GM19455 (cell line): Measurements from ENCODE around the gene VWF.

Experiments used
- ATAC-seq: cut with Tn5 transposase; IDR thresholded peaks from one replicate; pipeline ENCODE4 v1.9.1; 2021; ENCODE audit not compliant: unreplicated experiment

The VWF gene

DNA sequence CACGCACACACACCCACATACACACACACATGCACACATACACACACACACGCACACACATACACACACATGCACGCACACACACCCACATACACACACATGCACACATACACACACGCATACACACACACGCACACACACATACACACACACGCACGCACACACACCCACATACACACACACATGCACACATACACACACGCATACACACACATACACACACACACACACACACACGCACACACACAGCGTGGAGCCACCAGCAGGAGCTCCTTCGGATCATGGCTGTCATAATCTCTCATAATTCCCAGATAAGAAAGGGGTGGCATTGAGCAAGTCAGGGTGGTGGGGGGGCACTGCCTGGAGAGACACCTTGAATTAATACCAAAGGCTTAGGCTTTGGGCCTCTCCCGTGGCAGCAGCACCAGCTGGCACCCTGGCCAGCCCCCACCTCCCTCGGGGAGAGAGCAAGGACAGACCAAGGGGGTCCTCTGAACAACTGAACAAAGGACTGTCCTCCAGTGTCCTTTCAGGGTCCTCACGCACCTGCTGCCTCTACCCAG is 201.3 kb downstream of the VWF start:
- no peak for ATAC-seq

DNA sequence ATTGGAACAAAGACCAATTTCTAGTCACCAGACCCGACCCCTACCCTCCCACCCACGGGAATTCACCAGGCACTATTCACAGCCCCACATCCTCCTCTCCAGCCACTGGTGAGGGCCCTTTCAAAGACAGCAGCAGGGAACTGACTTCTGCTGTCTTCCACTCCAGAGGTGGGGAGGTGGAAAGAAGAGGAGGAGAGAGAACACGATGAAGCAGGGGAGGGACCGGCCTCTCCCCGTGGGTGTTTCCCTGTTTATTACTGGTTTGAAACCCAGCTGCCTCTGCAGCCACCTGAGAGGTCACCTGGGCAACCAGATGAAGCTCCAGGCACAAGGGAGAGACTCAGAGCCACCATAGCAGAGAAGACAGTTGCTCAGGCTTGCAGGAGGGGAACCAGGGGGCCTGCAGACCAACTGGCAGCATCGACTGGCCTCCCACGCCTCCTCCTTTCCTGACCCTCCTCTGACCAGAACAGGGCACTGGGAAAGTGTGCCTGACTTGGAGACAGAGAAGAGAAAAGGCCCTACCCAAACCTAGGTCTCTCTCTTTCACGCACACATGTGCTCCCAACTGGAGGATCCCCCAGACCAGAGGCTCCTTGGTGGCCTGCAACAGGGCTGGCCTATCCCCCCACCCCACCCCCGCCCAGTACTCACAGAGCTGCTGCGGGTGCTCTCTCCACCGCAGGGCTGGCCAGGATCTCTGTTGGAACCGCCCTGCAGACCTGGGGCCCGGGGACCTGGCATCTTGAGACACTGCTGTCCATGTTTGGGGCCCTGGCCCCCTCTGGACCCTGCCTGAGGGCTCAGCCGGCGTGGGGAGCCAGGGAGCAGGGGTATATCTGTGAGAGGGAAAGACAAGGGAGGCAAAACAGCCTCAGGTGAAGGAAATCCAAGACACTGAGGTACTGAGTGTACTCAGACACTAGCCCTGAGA is 202.2 kb downstream of the VWF start:
- ATAC-seq, result no peak

DNA sequence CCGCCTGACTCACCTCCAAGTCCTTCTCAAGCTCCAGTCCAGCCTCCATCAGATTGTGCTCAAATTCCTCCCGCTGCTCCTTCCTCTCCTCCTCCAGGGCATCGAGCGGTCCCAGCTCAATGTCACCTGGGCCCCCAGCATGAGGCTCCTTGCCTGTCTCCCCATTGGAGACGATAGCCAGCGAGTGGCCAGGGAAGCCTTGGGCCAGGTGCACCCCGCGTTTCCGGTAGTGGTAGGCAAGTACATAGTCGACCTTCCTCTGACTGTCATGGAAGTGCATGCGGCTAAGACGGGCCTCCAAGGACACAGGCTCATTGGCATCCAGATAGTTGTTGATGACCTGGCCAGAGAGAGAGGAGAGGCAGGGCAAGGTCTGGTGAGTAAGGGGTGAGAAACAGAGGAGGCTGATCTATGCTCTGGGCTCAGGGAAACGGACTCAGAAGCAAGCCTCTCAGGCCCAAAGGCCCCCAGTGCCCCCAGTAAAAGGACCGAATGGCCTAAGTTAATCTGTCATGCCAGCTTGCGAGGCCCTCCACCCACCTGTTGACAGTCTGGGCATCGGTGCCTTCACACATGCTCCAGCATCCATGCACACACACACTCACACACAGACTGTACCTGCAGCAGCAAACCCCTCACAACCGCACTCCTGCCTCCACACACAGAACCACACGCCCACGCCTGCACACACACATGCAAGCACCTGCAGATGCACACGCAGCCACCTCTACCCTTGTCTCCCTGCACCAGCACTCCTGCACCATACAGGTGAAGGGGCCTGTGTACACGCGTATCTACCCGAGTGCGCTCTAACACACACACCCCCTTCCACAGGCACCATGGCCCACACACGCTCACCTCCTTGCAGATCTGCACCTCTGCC is 203.2 kb downstream of the VWF start:
- no peak for ATAC-seq

DNA sequence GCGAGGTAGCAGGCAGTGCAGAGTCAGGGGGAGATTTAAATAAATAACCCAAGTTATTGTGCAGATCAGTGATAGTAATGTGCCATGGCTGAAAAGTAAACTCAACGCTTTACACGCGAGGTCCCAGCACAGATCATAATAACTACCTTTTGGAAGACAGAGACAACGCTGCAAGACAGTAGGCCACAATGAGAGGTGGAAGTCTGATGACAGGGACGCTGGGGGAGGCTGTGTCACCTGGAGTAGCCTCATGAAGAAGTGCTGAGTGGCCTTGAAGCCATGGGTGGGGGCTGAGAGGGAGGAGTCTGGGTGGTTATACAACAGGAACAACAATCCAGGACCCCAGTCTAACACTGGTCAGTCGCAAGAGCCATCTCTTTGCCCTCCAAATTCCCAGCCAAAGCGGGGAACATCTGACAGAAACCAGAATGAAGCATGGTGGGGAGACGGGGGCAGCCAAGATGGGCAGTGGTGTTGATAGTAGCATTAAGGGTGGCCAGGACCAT is 207.6 kb downstream of the VWF start:
- no peak for ATAC-seq

DNA sequence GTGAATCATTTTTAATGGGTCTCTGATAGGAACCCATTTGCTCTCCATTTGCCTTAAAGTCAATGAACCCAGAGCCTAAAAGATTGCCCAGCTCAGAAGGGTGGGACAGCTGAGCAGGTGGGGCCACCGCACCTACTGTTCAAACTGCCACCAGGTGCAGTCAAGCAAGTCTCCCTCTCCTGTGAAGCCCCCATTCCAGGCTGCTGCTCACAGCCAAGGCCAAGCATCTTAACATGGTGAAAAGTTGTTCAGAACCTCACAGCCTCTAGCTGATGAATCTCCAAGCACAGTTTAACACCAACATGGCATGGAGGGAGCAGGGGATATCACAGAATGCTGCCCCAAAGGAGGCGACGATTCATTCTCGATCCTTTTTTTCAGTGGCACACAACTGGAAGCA is 209.0 kb downstream of the VWF start:
- no peak for ATAC-seq

DNA sequence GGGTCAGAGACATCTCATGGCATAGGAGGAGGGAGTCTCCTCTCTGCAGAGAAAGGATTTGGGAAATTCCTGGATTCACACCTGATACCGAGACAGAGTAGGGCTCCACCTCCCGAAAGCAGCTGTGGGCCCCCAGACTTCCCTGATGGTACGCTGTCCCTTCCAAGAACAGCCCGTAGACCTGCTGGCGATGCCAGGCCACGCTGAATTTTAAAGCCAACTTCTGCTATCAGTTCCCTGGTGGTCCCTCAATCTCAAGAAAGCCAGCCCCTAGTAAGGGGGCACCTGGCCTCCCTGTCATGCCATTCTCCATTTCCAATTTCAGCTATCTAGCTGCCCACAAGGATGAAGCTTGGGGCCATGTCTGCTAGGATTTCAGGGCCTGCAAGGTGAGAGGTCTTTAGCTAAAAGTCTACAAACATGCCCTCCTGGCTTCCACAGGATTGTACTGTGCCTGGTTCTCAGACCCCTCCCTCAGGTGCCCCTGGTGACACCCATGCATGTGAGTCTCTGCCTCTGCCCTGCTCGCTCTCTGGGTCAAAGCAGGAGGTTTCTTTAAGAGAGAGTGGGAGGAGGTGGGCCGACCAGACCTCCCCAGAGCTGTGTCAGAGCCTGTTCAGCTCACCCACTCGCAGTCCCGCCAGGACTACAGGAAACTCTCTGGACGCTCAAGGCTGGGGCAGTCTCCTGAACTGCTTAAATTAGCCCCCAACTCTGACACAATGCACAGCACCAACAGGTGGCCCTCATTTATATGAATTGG is 209.9 kb downstream of the VWF start:
- ATAC-seq, result no peak

DNA sequence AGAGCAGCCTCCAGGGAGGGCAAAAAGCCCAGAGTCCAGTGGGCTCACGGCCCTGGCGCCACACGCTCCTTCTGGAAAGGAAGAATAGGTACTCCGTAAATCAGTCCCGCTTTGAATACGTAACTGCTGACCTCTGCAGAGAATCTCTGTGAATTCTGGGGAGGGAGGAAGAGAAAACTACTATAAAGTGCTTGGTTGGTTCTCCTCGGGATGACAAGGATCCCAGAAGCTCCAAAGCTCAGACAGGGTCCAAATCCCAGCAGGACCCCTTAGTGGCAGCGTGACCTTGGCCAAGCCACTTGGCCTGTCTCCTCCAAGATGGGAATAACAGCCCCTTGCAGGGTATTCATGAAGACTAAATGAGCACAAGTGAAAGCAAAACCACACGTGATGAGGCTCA is 211.1 kb downstream of the VWF start:
- ATAC-seq, result no peak

DNA sequence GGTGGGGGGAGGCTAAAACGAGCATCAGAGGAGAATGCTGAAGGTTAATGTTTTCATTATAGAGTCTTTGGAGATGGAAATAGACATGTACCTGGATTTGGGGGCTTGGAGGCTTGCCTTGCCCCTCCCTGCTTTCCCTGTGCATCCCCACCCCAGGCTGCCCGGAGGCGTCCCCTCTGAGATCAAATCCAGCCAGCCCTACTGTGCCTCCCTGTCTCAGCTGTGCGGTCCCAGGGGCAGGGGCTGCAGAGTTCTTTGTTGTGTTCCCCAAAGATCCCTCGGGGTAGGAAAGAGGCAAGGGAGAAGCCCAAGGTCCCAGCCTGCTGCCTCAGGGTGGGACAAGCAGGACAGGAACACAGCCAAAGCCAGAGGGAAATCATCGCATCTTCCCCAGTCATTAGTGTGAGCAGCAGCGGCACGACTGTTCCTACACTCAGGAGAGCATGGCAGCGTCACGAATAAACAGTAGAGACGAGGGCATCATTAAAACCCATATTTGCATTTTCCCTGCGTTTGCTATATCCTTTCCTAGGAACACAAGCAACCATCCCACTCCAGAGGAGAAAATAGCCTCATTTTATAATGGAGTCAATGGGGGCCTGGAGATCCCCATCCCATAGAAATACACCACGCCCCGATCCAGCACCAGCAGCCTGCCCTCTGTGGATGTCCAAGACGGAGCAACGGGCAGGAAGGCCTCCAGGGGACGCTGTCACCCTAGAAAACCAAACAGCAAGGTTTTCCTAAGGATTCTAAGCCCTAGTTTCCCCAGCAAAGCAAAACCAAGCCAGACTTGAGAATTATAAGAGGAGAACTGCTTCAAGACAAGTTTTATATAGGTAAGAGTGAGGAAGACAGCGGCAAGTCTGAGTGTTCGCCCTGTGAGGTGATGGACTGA is 211.8 kb downstream of the VWF start:
- no peak for ATAC-seq

DNA sequence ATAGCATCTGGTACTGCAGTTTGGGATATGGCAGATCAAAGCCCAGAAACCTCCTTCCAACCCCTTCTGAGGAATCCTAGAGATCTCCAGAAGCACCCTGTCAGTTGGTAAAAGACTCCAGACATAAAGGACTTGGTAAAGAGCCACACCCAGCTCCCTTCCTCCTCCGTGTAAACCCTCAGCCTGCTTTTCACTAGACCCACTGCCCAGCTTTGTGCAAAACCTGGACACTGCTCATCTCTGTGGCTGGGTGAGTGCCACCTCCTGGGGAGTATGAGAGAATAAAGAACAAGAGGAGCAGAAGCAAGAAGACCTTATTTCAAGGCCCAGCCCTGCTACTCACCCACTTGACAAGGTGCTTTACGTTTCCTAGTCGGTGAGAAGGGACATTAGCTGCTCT is 212.5 kb downstream of the VWF start:
- no peak for ATAC-seq

DNA sequence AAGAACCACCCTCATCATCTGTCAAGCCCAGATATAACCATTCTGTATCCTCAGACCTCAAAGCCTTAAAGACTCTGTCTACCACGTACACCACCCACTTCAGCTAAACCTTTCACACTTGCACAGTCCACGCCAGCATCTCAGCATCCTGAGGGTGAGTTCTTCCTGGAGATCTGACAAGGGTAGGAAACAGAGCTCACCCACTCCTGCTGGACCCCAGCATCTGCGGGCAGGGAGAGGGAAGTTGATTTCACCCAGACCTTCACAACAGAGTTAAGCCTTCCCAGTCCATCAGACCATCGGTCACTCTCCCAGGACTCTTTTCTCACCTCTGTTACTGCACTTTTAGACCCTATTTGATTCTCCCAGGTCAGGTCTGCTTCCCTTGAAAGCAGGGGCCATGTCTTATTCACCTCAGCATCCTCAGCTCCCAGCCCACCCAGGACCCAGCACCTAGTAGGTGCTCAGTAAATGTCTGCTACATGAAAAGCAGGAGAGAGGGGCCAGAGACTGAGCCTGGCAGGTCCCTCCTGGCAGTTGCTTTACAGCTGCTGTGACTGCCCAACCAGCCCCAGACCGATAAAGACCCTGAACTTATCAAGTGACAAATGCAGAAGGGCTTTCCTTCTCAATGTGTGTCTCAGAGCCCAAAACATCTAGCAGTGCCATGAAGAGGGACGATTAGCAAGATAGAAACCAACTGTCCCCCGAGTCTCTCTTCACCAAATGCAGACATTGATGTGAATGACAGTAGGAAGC is 213.5 kb downstream of the VWF start:
- ATAC-seq, result no peak

DNA sequence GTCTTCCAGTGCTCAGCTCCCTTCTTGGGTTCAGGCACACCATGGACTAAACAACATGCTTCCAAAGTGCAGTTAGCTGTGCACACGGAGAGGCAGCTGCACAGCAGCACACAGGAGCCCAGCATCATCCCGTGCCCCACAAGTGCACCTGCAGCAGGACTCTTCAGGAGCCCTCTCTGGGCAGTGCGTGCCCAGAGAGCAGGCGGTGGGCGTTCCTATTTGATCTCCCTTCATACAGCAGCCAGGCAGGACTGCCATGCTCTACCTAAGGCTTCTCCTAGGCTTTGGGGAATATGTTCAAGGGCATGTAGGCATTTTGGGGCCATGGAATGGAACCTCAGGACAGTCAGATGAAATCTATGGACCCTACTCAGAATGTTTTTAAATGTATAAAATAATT is 214.9 kb downstream of the VWF start:
- no peak for ATAC-seq

DNA sequence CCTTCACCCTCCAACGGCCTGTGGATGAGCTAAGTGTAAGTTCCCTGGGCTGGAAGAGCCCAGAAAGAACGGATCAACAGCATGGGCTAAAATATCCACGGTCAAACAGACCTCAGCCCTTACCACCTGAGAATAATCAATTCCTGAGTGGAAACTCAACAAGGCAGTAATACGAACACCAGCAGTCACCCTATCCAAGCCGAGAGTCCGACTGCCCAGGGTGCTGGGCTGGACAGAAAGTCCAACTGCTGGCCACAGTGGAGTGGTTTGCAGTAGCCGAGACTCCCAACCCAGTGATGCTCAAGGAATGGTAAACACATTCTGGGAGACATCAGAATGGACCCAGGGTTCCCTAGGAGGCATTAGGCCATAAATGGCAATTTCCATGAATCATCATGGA is 216.2 kb downstream of the VWF start:
- no peak for ATAC-seq

DNA sequence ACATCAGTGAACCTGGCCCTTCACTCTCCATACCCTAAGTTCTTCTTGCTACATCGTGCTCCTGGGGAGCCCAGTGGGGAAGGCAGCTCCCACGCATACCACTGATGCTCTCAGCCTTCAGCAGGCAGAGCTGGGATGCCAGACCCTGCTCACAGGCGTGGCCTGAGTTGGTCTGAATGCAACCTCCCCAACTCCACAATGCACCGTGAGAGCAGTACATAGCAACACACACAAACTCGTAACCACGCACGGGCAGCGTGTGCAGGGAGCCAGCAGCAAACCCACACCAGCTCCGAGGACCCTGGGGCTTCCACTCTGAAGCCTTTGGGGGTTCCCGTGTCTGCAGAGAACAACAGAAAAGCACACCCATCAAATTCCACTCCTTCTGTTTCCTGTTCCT is 216.7 kb downstream of the VWF start:
- ATAC-seq, result no peak

DNA sequence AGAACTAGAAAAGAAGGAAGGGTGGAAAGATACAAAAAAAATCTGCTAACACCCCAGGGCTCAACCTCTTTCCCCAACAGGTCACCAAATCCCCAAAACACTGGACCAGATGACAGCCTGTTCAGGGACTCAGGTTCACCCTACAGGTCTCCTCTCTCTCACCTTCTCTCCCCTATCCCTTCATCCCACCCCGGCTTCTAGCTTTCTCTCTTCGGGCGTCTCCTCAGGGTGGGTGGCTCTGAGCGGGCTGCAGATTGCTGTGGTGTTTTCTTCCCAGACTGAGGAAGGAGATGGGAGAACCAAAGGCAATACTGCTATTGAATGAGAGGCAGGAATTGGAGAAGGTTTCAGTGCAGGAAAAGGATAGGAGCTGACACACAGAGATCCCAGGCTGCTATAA is 218.7 kb downstream of the VWF start:
- ATAC-seq, result no peak

DNA sequence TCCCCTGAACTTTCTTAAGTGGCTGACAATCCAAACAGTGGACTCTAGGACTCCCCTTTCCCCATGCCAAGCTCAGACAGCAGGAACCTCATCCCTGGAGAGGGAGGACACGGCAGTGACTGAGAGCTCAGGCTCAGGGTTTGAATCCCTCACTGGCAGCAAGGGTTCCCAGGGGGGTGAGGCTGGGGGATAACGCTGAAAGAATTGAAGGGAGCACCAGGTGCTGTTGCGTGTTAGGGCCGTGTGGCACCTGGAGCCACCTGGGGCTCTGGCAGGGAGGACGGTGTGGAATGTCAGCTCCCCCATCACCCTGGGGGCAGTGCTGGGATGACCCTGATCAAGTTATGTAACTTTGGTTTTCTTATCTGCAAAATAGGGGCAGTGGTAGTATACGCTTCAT is 219.5 kb downstream of the VWF start:
- no peak for ATAC-seq

DNA sequence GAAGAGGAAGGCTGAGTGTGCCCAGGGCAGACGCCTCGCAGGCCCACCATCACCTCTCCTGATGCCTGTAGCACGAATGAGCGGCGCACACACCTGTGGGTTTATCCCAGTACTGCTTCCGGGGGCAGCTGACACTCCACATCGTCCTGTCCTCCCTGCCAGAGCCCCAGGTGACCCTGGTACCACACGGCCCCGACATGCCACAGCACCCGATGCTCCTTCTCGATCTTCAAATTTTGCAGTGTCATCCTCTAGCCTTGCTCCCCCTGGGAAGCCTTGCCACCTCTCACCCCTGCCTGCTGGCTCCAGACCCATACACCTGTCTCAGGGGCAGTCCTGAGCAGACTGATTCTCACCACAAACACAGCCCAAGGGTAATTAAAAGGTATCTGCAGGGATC is 220.0 kb downstream of the VWF start:
- ATAC-seq, result no peak

DNA sequence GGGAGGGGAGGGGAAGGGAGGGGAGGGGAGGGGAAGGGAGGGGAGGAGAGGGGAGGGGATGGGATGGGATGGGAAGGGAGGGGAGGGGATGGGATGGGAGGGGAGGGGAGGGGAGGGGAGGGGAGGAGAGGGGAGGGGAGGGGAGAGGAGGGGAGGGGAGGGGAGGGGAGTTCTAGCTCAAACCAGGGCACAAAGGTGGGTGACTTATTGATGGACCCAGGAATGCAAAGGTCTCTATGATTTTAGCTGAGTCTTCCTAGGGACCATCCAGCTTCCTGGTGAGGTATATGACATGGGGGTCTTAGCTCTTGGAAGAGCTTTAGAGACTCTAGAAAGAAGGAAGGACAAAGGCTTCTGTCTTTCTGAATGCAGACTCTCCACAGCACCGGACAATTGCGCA is 221.7 kb downstream of the VWF start:
- no peak for ATAC-seq

DNA sequence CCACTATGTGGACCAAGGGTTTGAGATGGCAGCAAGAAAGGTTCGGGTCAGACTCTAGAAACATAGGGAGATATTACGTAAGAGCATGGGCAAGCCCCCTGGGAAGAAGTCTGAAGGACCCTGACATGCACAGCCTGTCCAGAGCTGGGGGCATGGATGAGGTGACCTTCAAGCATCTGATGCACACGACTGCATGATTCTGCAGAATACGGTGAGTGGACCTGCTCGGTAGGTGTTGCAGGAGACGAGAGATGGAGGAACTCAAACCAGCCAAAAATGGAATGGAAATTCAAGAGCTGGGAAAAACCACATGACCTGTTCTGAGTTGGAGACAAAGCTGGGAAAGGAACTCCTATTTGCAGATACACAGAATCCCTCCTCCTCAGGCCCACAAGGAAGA is 223.1 kb downstream of the VWF start:
- no peak for ATAC-seq

DNA sequence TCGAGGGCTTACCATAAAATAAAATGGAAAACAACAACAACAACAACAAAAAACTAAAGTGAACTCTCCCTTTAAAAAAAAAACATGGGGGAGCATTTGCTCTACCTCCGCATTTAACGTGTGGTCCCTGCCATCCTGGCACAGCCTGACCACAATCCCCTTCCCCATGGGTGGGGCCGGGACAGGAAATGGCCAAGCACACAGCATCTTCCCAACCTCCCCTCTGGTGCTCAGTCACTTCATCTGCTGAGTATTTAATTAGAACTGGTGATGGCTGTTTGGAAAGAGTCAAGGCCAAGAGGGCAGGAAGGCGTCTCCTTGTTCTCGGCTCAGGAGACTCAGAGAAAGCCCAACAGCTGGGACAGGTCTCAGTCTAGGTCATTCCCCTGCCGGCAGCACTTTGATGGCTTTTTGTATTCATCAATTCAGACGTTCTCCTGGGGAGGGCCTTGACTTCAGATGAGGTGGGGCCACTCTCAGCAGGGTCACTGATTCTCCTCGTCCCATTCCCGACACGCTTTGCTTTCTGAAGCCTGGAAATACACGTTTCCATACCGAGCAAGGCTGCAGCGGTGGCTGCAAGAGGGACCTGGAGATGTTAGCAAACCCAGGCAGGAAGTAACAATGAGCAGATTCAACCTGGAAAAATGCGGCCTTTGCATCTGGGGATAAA is 223.8 kb downstream of the VWF start:
- no peak for ATAC-seq
